SU-DHL-6 (cell line): ENCODE measurements around the gene COPS7A.

ENCODE experiments used
- H2AFZ ChIP-seq: fragments of 200-600 bp; sonication (generic); 2 replicates; pipeline ENCODE4 v1.6.1; 2014; ENCODE audit warnings: low read depth, mild to moderate bottlenecking, moderate library complexity, mixed read lengths, antibody characterized with exemption, low read length; ENCODE audit not compliant: severe bottlenecking
- H3F3A ChIP-seq: fragments of 200-600 bp; shearing (Covaris generic); 2 replicates; pipeline ENCODE4 v1.6.0; 2016; ENCODE audit warnings: antibody characterized with exemption, mild to moderate bottlenecking; ENCODE audit not compliant: insufficient read depth
- H3K27ac ChIP-seq: fragments of 200-600 bp; sonication (generic); 2 replicates; pipeline ENCODE4 v1.5.1; 2016; ENCODE audit warnings: low read depth, mild to moderate bottlenecking, low read length, moderate library complexity, mixed read lengths
- H3K27me3 ChIP-seq: fragments of 200-600 bp; sonication (generic), shearing (Covaris generic); 2 replicates; pipeline ENCODE4 v1.6.0; 2014; ENCODE audit warnings: mild to moderate bottlenecking, low read length
- H3K36me3 ChIP-seq: fragments of 200-600 bp; sonication (generic); 2 replicates; pipeline ENCODE4 v1.6.1; 2014; ENCODE audit warnings: mild to moderate bottlenecking, low read length, mixed read lengths
- H3K4me2 ChIP-seq: fragments of 300-600, 200-600 bp; shearing (Covaris generic), sonication (generic); 2 replicates; pipeline ENCODE4 v1.6.0; 2014; ENCODE audit warnings: low read length, low read depth, mild to moderate bottlenecking; ENCODE audit not compliant: poor library complexity, severe bottlenecking
- H3K4me3 ChIP-seq: fragments of 200-600 bp; sonication (generic); 2 replicates; pipeline ENCODE4 v1.5.1; 2014; ENCODE audit warnings: antibody characterized with exemption, low read length, mild to moderate bottlenecking, mixed read lengths; ENCODE audit not compliant: insufficient read depth, poor library complexity, severe bottlenecking
- H3K79me2 ChIP-seq: fragments of 200-600 bp; sonication (generic); 2 replicates; pipeline ENCODE4 v1.6.1; 2014; ENCODE audit warnings: mild to moderate bottlenecking, low read length, moderate library complexity; ENCODE audit not compliant: insufficient read depth
- H3K9ac ChIP-seq: fragments of 200-600 bp; sonication (generic); 2 replicates; pipeline ENCODE4 v1.7.0; 2014; ENCODE audit warnings: mild to moderate bottlenecking, low read length
- H3K9me2 ChIP-seq: fragments of 200-600 bp; sonication (generic); replicated peaks from 2 replicates; pipeline ENCODE4 v1.6.1; 2014; ENCODE audit warnings: low read length; ENCODE audit not compliant: insufficient read depth
- H3K9me3 ChIP-seq: fragments of 200-600 bp; sonication (generic); 2 replicates; pipeline ENCODE4 v1.6.1; 2014; ENCODE audit warnings: low read length, mixed read lengths; ENCODE audit not compliant: insufficient read depth
- H4K20me1 ChIP-seq: fragments of 200-600 bp; sonication (generic); 2 replicates; pipeline ENCODE4 v1.6.1; 2014; ENCODE audit warnings: low read depth, mild to moderate bottlenecking, antibody characterized with exemption, low read length, moderate library complexity, mixed read lengths
- CTCF ChIP-seq: fragments of 200-600 bp; sonication (generic); IDR thresholded peaks from one replicate; pipeline ENCODE4 v1.5.1; 2017; ENCODE audit warnings: antibody characterized with exemption, mild to moderate bottlenecking, low read length, moderate library complexity; ENCODE audit not compliant: insufficient read depth, poor library complexity, severe bottlenecking
- EZH2phosphoT487 ChIP-seq: fragments of 200-600 bp; sonication (generic), shearing (Covaris generic); conservative IDR thresholded peaks from 2 replicates; pipeline ENCODE4 v1.6.1; 2018; ENCODE audit warnings: mild to moderate bottlenecking, antibody characterized with exemption, low read length, moderate library complexity, mixed read lengths

The COPS7A gene

GRCh38 chr12:6778217-6778573 is 54.3 kb downstream of the COPS7A start:
- TF ChIP-seq EZH2phosphoT487: no peak
- TF ChIP-seq CTCF: no peak
- no peaks in the 10 kb centered on the region for H3F3A ChIP-seq
- H4K20me1 ChIP-seq: no peaks in the 10 kb centered on the region
- H3K4me2 ChIP-seq: peak overlapping the region; percentile 76
- no peaks in the 10 kb centered on the region for H3K27me3 ChIP-seq
- H3K9me3 ChIP-seq: no peaks in the 10 kb centered on the region
- H3K9me2 ChIP-seq: no peaks in the 10 kb centered on the region
- peak overlapping the region; percentile 84 for H2AFZ ChIP-seq
- H3K4me3 ChIP-seq: no peak overlapping the region
- H3K79me2 ChIP-seq: no peaks in the 10 kb centered on the region
- no peak overlapping the region for H3K27ac ChIP-seq
- peak overlapping the region; percentile 47 for H3K9ac ChIP-seq
- no peaks in the 10 kb centered on the region for H3K36me3 ChIP-seq

GRCh38 chr12:6778574-6779550 is 55.0 kb downstream of the COPS7A start:
- no peak for TF ChIP-seq EZH2phosphoT487
- TF ChIP-seq CTCF: peak; percentile 92
- peak overlapping the region; percentile 76 for H3K4me2 ChIP-seq
- H2AFZ ChIP-seq: peak overlapping the region; percentile 84
- H3K9me3 ChIP-seq: no peaks in the 10 kb centered on the region
- H4K20me1 ChIP-seq: no peaks in the 10 kb centered on the region
- H3F3A ChIP-seq: no peaks in the 10 kb centered on the region
- H3K79me2 ChIP-seq: no peaks in the 10 kb centered on the region
- peak overlapping the region; percentile 47 for H3K9ac ChIP-seq
- no peaks in the 10 kb centered on the region for H3K27me3 ChIP-seq
- H3K9me2 ChIP-seq: no peaks in the 10 kb centered on the region
- no peaks in the 10 kb centered on the region for H3K36me3 ChIP-seq
- H3K27ac ChIP-seq: no peak overlapping the region
- H3K4me3 ChIP-seq: peak overlapping the region; percentile 48

- Histone ChIP-seq H3K9ac (no peak overlapping the region), H3K4me2 (no peak overlapping the region), H3K9me2 (no peaks in the 10 kb centered on the region), H3K27me3 (no peaks in the 10 kb centered on the region), H3K36me3 (no peaks in the 10 kb centered on the region), H3K79me2 (no peaks in the 10 kb centered on the region), H2AFZ (no peak overlapping the region), H3K27ac (no peak overlapping the region), H3F3A (no peaks in the 10 kb centered on the region), H4K20me1 (no peaks in the 10 kb centered on the region), H3K4me3 (no peak overlapping the region), H3K9me3 (no peaks in the 10 kb centered on the region)
- TF ChIP-seq EZH2phosphoT487: no peak
- TF ChIP-seq CTCF: no peak
Measured at GRCh38 chr12:6779708-6780432, 56.0 kb downstream of the COPS7A start.
